ENCODE measurements around the gene HLA-DQA1.

DNA sequence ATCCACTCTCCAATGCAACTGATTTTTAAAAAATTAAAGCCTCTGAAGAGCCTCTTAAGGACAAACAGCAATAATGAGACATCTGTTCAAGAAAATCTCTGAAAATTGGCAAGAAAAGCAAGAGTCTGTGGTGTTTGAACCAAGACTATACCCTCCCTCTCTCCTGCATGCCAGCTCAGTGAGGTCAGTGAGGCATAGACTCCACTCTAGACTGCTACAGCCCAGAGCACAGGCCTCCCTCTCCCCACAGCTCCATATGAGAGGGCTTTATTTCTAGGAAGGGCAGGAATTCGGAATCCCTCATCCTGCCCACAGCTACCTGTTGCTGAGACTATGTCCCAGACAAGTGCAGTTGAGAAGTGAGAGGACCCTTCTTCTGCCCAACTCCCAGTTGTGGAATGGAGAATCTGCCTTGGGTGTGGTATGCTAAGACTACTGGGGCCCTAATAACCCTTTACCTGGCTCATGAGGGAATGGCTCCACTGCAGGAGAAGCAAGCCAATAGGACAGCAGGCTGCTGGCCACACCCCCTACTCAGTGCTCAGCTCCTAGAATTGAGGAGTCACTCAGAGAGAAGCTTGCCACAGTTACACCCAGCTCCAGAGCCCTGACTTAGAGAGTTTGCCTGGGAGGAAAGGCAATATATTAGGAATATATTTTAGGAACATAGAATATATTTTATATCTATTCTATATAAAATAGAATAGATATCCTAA, 22.7 kb upstream of the HLA-DQA1 start:
- TF ChIP-seq IRF2 (CRISPR knock-in tag; IDR thresholded peaks at IDR 0.05; ENCODE audit: borderline replicate concordance, low read depth): no peak
- TF ChIP-seq, protein P1, sequence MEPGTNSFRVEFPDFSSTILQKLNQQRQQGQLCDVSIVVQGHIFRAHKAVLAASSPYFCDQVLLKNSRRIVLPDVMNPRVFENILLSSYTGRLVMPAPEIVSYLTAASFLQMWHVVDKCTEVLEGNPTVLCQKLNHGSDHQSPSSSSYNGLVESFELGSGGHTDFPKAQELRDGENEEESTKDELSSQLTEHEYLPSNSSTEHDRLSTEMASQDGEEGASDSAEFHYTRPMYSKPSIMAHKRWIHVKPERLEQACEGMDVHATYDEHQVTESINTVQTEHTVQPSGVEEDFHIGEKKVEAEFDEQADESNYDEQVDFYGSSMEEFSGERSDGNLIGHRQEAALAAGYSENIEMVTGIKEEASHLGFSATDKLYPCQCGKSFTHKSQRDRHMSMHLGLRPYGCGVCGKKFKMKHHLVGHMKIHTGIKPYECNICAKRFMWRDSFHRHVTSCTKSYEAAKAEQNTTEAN (CRISPR knock-in tag; IDR thresholded peaks at IDR 0.05): no peak
- TF ChIP-seq ZNF219 (CRISPR knock-in tag; IDR thresholded peaks at IDR 0.05; ENCODE audit: borderline replicate concordance): no peak
- TF ChIP-seq CTCF (IDR thresholded peaks at IDR 0.05): no peak
- no peak for TF ChIP-seq E2F4 (CRISPR knock-in tag; IDR thresholded peaks at IDR 0.05; ENCODE audit: borderline replicate concordance, low read depth)
- TF ChIP-seq, protein P2, sequence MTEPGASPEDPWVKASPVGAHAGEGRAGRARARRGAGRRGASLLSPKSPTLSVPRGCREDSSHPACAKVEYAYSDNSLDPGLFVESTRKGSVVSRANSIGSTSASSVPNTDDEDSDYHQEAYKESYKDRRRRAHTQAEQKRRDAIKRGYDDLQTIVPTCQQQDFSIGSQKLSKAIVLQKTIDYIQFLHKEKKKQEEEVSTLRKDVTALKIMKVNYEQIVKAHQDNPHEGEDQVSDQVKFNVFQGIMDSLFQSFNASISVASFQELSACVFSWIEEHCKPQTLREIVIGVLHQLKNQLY (CRISPR knock-in tag; IDR thresholded peaks at IDR 0.05): no peak
- no peak for TF ChIP-seq FOXK1 (CRISPR knock-in tag; IDR thresholded peaks at IDR 0.05)
- TF ChIP-seq NFYB (CRISPR knock-in tag; conservative IDR thresholded peaks at IDR 0.05; ENCODE audit: low read depth): no peak
- no peak for TF ChIP-seq ESRRA (CRISPR knock-in tag; IDR thresholded peaks at IDR 0.05; ENCODE audit: borderline replicate concordance)
- no peak for TF ChIP-seq TCF7 (CRISPR knock-in tag; IDR thresholded peaks at IDR 0.05; ENCODE audit: low read depth)
- TF ChIP-seq EMX1 (CRISPR knock-in tag; IDR thresholded peaks at IDR 0.05): no peak
- no peak for TF ChIP-seq ZNF121 (CRISPR knock-in tag; IDR thresholded peaks at IDR 0.05)
- TF ChIP-seq SMAD3 (CRISPR knock-in tag; IDR thresholded peaks at IDR 0.05; ENCODE audit: borderline replicate concordance): no peak

Measured in WTC11 (cell line).